Measurements from ENCODE around the gene E2F2. TPM values are rescaled to one million over a fixed set of nuclear protein-coding genes. Genes with fewer than 3 reads are reported as not detected.

Gene E2F2
- total RNA-seq, 4 donors from 2014 or later = under 0.01 to 0.85 (median 0.26) TPM

DNA sequence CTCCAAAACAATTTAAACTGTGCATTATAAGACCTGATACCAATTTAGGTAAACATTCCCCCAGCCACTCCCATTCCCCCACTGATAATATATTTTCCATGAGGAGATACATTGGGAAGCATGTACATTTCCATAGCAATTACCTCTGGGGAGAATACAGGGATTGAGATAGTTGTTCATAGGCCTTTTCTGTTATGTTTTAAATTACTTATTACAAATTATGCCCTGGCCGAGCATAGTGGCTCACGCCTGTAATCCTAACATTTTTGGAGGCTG lies 51.4 kb downstream of the E2F2 start:
- TF ChIP-seq, protein P1, sequence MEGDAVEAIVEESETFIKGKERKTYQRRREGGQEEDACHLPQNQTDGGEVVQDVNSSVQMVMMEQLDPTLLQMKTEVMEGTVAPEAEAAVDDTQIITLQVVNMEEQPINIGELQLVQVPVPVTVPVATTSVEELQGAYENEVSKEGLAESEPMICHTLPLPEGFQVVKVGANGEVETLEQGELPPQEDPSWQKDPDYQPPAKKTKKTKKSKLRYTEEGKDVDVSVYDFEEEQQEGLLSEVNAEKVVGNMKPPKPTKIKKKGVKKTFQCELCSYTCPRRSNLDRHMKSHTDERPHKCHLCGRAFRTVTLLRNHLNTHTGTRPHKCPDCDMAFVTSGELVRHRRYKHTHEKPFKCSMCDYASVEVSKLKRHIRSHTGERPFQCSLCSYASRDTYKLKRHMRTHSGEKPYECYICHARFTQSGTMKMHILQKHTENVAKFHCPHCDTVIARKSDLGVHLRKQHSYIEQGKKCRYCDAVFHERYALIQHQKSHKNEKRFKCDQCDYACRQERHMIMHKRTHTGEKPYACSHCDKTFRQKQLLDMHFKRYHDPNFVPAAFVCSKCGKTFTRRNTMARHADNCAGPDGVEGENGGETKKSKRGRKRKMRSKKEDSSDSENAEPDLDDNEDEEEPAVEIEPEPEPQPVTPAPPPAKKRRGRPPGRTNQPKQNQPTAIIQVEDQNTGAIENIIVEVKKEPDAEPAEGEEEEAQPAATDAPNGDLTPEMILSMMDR (IDR thresholded peaks at IDR 0.05; ENCODE audit: low read depth) = no peak

DNA sequence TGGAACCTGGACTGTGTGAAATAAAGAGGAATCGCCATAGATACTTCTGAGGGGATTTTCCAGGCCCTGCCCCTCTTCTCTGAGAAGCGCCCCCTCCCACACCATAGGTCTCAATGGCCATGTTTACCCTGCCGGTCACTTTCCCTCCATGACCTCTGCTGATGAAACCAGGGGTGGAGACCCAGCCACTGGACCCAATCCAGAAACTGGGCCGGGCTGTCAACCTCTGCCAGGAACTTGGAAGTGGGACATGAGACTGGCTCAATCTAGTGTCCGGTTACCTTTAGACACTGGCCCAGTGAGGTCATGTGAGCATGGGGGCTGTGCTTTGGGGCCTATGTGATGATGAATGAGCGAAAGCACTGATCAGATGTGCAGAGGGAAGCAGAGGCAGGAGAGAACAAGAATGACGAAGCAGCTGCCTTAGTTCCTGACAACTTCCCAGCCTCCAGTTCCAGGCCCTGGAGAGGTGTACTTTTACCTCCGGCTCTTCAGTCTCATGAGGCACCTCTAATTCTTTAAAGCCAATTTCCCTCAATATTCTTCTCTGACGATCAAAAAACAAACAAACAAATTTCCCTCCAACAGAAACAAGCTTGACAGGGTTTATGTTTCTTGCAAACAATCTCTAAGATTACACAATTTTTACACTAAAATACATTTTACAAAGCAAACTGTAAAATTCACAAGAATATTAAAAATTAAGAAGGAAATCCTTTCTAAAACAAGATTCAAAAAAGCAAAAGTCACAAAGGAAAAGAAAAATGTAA lies 52.0 kb downstream of the E2F2 start:
- TF ChIP-seq, protein P1 (IDR thresholded peaks at IDR 0.05; ENCODE audit: low read depth) = no peak

DNA sequence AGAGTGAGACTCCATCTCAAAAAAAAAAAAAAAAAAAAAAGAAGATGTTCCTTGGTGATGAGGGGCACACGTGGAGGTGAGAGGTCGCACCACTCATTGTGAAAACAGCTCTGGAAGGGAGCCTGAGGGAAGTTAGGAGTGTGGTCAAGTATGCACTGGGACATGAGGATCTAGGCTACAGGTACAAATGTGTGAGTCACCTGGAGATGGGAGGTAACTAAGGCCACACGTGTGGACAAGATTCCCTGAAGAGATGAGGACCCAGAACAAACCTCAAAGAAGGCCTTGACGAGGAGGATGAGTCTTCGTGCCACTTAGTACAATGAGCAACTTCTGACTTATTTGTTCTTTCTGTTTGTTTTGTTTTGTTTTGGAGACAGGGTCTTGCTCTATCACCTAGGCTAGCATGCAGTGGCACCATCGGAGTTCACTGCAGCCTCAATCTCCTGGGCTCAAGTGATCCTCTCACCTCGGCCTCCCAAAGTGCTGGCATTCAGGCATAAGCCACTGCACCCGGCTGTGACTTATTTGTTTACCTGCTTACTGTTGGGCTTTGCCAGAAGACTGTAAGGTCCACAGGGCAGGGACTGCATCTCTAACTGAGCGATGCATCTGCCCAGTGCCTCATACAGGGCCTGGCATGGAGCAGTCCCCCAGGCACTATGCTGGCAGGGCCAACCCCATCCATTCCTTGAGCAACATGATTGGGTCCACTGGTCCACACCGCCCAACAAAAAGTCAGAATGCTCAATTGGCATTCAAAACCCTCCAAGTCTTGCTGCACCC lies 53.5 kb downstream of the E2F2 start:
- TF ChIP-seq, protein P1 (IDR thresholded peaks at IDR 0.05; ENCODE audit: low read depth) = no peak

DNA sequence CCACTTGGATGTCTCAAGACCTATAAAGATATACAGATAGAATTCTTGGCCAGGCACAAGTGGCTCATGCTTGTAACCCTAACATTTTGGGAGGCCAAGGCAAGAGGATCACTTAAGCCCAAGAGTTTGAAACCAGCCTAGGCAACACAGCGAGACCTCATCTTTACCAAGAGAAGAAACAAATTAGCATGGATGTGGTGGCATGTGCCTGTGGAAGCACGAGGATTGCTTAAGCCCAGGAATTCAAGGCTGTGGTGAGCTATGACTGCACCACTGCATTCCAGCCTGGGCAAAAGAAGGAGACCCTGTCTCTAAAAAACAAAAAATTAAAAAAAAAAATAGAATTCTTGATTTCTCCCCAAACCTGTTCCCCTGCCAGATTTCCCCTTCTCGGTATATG lies 55.4 kb downstream of the E2F2 start:
- TF ChIP-seq, protein P1 (IDR thresholded peaks at IDR 0.05; ENCODE audit: low read depth) = no peak

DNA sequence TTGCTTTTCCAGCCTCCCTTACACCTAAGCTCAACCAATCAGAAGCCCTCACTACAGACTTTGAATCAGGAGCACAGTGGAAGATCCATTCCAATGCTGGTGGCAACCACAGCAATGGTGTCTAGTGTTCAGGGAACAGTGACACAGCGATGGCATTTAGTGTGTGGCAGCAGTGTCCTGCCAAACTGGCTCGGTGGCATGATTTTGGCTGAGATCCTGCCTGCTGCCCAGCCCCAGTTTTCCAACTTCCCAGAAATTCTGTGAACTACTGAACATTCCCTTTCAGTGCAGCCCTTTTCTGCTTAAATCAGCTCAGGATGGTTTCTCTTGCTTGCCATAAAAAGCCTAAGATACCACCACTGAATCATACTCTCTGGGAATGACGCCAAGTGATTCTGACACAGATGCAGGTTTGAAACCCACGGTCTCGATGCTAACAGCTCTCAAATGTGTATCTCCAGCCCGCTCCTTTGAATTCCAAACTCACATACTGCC lies 55.9 kb downstream of the E2F2 start:
- TF ChIP-seq, protein P1 (IDR thresholded peaks at IDR 0.05; ENCODE audit: low read depth) = no peak

DNA sequence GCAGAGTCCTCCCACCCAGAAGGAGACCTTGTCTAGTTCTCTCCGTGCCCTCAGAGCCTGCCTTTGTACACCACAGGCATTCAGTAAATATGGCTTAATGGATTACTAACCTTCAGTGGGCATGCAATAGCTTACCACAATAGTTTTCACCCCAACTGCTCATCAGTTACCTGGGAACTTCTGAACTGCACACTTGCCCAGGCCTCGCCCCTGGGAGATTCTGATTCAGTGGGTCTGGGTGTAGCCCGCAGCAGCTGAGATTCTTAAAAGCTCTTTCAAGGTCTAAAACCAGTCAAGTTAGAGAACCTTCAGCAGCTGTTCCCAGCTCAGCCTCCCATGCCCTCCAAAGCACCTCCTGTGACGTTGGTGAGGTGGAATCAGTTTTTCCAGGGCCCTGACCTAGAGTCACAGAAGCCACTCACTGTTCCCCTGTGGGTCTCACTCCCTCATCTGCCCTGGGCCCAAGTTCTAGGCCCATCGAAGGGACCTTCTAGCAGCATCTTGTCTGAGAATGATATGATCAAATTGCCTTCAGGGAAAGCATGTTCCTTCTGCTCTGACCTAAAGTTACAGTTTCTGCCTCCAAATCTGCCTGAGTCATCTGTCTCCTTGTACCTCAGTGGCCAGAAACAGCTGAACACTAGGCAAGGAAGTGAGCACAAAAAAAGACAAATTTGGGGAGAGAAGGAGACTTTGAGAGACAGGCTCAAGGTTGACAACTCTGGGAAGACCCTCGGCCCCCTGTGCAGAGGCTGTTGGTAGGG lies 57.8 kb downstream of the E2F2 start:
- TF ChIP-seq, protein P1 (IDR thresholded peaks at IDR 0.05; ENCODE audit: low read depth) = no peak
